ENCODE measurements around the gene GFAP. TPM values are rescaled to one million over a fixed set of nuclear protein-coding genes. Genes with fewer than 3 reads are reported as not detected.

GFAP gene
- total RNA-seq, 1 experiment from 2014 or later, result 1.6 TPM

DNA sequence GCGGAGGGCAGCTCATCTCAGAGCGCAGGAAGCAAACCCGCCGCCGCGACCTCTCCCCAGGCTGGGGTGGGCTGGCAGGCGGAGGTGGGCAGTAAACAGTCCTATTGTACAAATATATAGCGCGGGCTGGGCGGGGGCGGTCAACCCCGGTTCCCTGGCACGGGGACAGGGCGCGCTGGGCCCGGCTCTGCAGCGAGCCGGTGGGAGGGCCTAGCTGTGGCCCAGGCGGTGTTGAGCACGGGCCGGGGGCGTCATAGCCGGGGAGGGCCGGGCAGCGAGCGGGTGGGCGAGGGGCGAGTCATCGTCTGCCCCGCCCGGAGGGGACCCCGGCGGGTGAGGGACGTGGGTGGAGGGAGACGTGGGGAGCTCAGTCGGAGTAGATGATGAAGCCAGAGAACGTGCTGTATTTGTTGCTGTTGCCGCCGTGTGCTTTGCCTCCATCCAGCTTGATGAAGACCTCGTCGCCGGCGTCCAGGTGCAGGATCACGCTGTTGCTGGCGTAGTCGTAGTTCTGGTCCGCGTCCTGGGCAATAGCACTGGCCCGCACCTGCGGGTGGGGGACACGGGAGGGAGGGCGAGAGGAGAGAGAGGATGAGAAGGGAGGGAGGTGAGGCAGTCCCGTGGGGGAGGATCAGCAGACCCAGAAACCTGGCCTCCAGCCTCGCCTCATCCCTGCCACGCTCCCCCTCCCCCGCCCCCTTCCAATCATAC is 44.7 kb upstream of the GFAP start:
- Mint-ChIP-seq H3K9me3 (no peaks in the 10 kb centered on the region), H3K4me3 (no peak overlapping the region; the same call in 1 of the 2 replicates), H3K27me3 (ENCODE audit: low read depth) (peaks cover 43% of the 10 kb centered on the region), H3K27ac (no peak overlapping the region), H3K4me1 (peaks cover 6% of the 10 kb centered on the region), H3K36me3 (no peaks in the 10 kb centered on the region)
- TF ChIP-seq ZNF138 (CRISPR knock-in tag; conservative IDR thresholded peaks at IDR 0.05), result no peak
- no peak for TF ChIP-seq ZNF423 (CRISPR knock-in tag; IDR thresholded peaks at IDR 0.05)
- TF ChIP-seq, protein P1, sequence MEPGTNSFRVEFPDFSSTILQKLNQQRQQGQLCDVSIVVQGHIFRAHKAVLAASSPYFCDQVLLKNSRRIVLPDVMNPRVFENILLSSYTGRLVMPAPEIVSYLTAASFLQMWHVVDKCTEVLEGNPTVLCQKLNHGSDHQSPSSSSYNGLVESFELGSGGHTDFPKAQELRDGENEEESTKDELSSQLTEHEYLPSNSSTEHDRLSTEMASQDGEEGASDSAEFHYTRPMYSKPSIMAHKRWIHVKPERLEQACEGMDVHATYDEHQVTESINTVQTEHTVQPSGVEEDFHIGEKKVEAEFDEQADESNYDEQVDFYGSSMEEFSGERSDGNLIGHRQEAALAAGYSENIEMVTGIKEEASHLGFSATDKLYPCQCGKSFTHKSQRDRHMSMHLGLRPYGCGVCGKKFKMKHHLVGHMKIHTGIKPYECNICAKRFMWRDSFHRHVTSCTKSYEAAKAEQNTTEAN (CRISPR knock-in tag; IDR thresholded peaks at IDR 0.05), result no peak
- TF ChIP-seq, protein P2, sequence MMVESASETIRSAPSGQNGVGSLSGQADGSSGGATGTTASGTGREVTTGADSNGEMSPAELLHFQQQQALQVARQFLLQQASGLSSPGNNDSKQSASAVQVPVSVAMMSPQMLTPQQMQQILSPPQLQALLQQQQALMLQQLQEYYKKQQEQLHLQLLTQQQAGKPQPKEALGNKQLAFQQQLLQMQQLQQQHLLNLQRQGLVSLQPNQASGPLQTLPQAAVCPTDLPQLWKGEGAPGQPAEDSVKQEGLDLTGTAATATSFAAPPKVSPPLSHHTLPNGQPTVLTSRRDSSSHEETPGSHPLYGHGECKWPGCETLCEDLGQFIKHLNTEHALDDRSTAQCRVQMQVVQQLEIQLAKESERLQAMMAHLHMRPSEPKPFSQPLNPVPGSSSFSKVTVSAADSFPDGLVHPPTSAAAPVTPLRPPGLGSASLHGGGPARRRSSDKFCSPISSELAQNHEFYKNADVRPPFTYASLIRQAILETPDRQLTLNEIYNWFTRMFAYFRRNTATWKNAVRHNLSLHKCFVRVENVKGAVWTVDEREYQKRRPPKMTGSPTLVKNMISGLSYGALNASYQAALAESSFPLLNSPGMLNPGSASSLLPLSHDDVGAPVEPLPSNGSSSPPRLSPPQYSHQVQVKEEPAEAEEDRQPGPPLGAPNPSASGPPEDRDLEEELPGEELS (CRISPR knock-in tag; IDR thresholded peaks at IDR 0.05), result no peak
- no peak for TF ChIP-seq FOXK1 (CRISPR knock-in tag; IDR thresholded peaks at IDR 0.05)
- TF ChIP-seq MXD4 (CRISPR knock-in tag; IDR thresholded peaks at IDR 0.05; ENCODE audit: borderline replicate concordance), result no peak
- TF ChIP-seq, protein P3, sequence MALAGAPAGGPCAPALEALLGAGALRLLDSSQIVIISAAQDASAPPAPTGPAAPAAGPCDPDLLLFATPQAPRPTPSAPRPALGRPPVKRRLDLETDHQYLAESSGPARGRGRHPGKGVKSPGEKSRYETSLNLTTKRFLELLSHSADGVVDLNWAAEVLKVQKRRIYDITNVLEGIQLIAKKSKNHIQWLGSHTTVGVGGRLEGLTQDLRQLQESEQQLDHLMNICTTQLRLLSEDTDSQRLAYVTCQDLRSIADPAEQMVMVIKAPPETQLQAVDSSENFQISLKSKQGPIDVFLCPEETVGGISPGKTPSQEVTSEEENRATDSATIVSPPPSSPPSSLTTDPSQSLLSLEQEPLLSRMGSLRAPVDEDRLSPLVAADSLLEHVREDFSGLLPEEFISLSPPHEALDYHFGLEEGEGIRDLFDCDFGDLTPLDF (CRISPR knock-in tag; IDR thresholded peaks at IDR 0.05), result no peak
- TF ChIP-seq OVOL2 (CRISPR knock-in tag; IDR thresholded peaks at IDR 0.05; ENCODE audit: borderline replicate concordance), result no peak
- TF ChIP-seq SOX15 (CRISPR knock-in tag; IDR thresholded peaks at IDR 0.05), result no peak
- TF ChIP-seq CBFB (CRISPR knock-in tag; IDR thresholded peaks at IDR 0.05; ENCODE audit: low read depth), result no peak
- DNase-seq (ENCODE audit: low spot score), result no peak
- POLR2A ChIA-PET, result interaction anchor here (1.0 to 1.5 kb wide), 2 partner anchors 13 to 189 kb away, joined by 3 to 6 read pairs; partner anchors contain the start of gene KIF18B
- ATAC-seq, result peak; percentile 13
- CTCF ChIA-PET, result interaction anchor here (0.7 to 8.2 kb wide), 9 partner anchors 9 to 335 kb away, joined by 3 to 76 read pairs (median 7); partner anchors contain the start of gene C1QL1

DNA sequence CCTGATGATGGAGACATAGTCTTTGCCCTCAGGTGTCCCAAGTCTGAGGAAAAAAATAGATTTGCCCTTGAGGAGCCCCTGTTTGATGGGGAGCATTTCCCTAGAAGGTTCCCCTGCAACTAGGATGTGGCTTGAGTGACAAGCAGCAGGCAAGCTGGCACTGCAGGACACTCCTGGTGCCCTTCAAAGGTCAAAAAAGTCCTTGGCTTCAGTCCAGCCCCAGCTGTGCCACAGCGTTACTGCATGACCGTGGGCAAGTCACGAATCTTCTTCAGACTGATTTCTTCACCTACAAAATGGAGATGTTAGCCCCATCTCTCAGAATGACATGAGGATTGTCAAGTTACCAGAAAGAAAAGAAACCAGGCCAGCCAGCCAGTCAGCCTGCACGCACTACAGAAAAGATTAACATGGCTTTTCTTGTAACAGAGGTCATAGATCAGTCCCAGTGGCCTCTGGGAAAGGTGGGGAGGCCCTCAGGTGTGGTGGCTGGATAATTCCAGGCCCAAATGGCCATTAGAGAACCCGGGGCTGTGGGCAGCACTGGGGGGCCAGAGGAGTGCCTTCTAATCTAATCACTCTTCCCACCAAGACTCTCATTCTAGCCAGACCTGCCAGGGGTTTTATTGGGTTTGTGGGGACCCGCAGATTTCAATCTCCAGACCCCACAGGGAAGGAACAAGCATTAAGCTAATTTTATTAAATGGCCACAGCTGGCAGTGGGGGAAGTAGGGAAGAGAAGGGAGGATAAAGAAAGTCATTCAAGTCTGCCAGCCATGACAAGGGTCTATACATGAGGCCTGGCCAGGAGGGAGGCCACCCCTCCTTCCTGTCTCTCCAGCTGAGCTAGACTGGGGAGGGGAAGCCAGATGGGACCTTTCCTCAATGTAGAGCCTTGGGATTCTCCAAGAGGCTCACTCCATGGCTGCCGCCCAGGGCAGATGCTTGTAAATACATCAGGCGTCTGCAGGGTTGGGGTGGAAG is 42.0 kb upstream of the GFAP start:
- H3K4me3 Mint-ChIP-seq, result no peak overlapping the region
- H3K36me3 Mint-ChIP-seq, result no peaks in the 10 kb centered on the region
- DNase-seq (ENCODE audit: low spot score) (no peak), ATAC-seq (no peak)
- no peak overlapping the region for H3K27ac Mint-ChIP-seq
- H3K9me3 Mint-ChIP-seq, result no peaks in the 10 kb centered on the region
- peaks cover 9% of the 10 kb centered on the region for H3K4me1 Mint-ChIP-seq
- POLR2A ChIA-PET, result no interaction called here
- peaks cover 23% of the 10 kb centered on the region for H3K27me3 Mint-ChIP-seq (ENCODE audit: low read depth)
- CTCF ChIA-PET, result interaction anchor here (1.1 to 8.2 kb wide), 5 partner anchors 9 to 192 kb away, joined by 3 to 76 read pairs (median 6); no protein-coding TSS in a partner anchor
- TF ChIP-seq, protein P4, sequence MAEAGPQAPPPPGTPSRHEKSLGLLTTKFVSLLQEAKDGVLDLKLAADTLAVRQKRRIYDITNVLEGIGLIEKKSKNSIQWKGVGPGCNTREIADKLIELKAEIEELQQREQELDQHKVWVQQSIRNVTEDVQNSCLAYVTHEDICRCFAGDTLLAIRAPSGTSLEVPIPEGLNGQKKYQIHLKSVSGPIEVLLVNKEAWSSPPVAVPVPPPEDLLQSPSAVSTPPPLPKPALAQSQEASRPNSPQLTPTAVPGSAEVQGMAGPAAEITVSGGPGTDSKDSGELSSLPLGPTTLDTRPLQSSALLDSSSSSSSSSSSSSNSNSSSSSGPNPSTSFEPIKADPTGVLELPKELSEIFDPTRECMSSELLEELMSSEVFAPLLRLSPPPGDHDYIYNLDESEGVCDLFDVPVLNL (CRISPR knock-in tag; IDR thresholded peaks at IDR 0.05; ENCODE audit: borderline replicate concordance, low read depth), result no peak

DNA sequence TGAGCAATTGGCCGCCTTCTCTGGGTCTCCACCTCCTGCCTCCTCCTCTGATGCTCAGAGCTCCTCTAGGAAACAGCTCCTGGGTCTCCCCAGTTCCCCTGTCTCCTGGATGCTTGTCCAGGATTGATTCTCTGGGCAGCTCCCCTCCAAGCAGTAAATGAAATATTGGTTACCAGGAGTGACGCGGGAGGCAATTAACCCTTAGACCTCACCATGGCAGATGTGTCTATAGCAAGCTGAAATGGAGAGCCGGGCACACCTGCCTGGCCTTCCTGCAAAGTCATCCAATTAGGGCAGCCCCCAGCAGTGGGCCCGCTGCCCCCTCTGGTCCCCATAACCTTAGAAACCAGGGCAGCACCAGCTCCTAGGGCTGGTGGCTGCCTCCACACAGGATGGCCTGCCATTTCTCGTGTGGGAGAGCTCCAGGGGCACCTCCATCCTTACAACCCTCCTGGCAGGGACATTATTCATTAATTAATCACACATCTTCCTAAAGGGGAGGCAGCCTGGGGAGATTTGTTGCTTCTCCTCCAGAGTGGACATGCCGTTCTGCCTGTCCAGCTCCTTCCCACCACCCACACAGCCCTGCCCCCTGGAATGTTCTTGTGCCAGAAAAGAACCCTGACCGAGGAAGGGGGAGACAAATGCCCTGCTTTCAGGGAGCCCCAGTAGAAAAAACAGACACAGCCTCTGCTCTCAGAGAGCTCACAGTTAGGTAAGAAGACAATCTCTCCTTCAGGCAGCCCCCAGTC is 40.5 kb upstream of the GFAP start:
- DNase-seq (ENCODE audit: low spot score) (no peak), ATAC-seq (no peak)
- ChIA-PET CTCF (interaction anchor here (1.1 to 8.2 kb wide), 5 partner anchors 10 to 180 kb away, joined by 3 to 76 read pairs (median 6); partner anchors contain the start of genes ACBD4 and C1QL1), POLR2A (interaction anchor here (0.7 kb wide), 1 partner anchor 180 kb away, joined by 9 read pairs; no protein-coding TSS in a partner anchor)
- Mint-ChIP-seq H3K4me1 (peaks cover 9% of the 10 kb centered on the region), H3K4me3 (no peak overlapping the region), H3K36me3 (no peaks in the 10 kb centered on the region), H3K27me3 (ENCODE audit: low read depth) (peaks cover 22% of the 10 kb centered on the region), H3K27ac (no peak overlapping the region), H3K9me3 (no peaks in the 10 kb centered on the region)
- TF ChIP-seq PRRX2 (CRISPR knock-in tag; IDR thresholded peaks at IDR 0.05) (no peak), OVOL2 (CRISPR knock-in tag; IDR thresholded peaks at IDR 0.05; ENCODE audit: borderline replicate concordance) (no peak), FOXP1 (CRISPR knock-in tag; IDR thresholded peaks at IDR 0.05; ENCODE audit: borderline replicate concordance) (no peak), ZNF263 (CRISPR knock-in tag; IDR thresholded peaks at IDR 0.05; ENCODE audit: low read depth) (no peak)
- TF ChIP-seq, protein P5, sequence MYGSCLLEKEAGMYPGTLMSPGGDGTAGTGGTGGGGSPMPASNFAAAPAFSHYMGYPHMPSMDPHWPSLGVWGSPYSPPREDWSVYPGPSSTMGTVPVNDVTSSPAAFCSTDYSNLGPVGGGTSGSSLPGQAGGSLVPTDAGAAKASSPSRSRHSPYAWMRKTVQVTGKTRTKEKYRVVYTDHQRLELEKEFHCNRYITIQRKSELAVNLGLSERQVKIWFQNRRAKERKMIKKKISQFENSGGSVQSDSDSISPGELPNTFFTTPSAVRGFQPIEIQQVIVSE (CRISPR knock-in tag; IDR thresholded peaks at IDR 0.05; ENCODE audit: borderline replicate concordance), result no peak
- TF ChIP-seq, protein P6, sequence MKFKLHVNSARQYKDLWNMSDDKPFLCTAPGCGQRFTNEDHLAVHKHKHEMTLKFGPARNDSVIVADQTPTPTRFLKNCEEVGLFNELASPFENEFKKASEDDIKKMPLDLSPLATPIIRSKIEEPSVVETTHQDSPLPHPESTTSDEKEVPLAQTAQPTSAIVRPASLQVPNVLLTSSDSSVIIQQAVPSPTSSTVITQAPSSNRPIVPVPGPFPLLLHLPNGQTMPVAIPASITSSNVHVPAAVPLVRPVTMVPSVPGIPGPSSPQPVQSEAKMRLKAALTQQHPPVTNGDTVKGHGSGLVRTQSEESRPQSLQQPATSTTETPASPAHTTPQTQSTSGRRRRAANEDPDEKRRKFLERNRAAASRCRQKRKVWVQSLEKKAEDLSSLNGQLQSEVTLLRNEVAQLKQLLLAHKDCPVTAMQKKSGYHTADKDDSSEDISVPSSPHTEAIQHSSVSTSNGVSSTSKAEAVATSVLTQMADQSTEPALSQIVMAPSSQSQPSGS (CRISPR knock-in tag; IDR thresholded peaks at IDR 0.05; ENCODE audit: borderline replicate concordance, low read depth), result no peak
- TF ChIP-seq, protein P2 (CRISPR knock-in tag; IDR thresholded peaks at IDR 0.05), result no peak
